Erythroblast (primary cell): ENCODE results near the gene ISG15.

ENCODE experiments used
- GATA1 ChIP-seq: IDR thresholded peaks from 2 replicates; pipeline ENCODE4 v1.6.1; 2011; ENCODE audit warnings: low read depth, mild to moderate bottlenecking, control low read depth, low read length, moderate library complexity
- POLR2A ChIP-seq: IDR thresholded peaks from 2 replicates; pipeline ENCODE4 v1.6.1; 2011; ENCODE audit warnings: mild to moderate bottlenecking, low read length

GRCh38 chr1:1045129-1045528 lies 31.8 kb downstream of the ISG15 start:
- TF ChIP-seq POLR2A, result no peak
- TF ChIP-seq GATA1, result no peak
